ENCODE results near the gene TIE1.

TIE1 gene

GRCh38 chr1:43338001-43338400 lies 37.2 kb downstream of the TIE1 start:
- no peak for DNase-seq (ENCODE audit: low read depth)

DNA sequence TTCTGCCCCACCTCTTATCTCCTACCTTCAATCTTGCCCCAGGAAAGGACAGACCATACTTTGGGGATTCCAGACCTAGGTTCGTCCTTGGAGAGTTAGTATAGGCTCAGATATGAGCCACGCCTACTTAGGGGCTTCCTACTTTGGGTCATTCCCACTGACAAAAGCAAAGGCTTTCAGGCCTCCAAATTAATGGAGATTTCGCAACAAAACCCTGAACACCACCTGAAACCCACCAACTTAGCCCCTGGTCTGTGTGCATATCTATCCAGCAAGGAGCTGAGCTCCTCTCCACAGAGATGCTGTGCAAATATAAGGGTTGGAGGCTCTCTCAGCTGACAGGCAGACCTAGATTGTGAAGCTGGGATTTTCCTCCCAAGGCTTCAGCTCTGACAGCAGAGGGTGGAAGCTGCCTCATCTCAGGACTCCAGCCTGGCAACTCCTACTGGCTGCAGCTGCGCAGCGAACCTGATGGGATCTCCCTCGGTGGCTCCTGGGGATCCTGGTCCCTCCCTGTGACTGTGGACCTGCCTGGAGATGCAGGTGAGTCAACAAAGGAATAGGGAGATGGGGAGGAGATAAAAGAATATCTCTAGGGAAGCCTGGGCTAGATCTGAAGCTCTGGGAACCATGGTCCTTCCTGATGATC lies 38.9 kb downstream of the TIE1 start:
- no peak for DNase-seq (ENCODE audit: low read depth)

- no peak for DNase-seq (ENCODE audit: low read depth)
Measured at GRCh38 chr1:43340559-43340958, 39.8 kb downstream of the TIE1 start.

GRCh38 chr1:43344267-43344850 lies 43.6 kb downstream of the TIE1 start:
- DNase-seq (ENCODE audit: low read depth): no peak

GRCh38 chr1:43345120-43345519 lies 44.3 kb downstream of the TIE1 start:
- DNase-seq (ENCODE audit: low read depth): no peak

DNA sequence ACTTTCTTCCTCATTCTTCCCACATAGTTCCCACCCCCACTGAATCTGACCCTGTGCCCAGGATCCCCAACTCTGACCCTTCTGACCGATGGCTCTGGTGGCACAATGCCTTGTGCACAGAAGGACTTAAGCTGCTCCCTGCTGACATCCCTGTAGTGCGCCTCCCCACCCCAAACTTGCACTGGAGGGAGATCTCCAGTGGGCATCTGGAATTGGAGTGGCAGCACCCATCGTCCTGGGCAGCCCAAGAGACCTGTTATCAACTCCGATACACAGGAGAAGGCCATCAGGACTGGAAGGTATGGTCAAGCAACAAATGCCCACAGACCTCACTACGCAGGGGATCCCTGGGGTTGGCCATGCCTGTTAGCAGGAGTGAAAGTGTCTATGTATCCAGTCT lies 45.9 kb downstream of the TIE1 start:
- no peak for DNase-seq (ENCODE audit: low read depth)

- DNase-seq (ENCODE audit: low read depth): no peak
Measured at GRCh38 chr1:43348343-43348808, 47.6 kb downstream of the TIE1 start.

DNA sequence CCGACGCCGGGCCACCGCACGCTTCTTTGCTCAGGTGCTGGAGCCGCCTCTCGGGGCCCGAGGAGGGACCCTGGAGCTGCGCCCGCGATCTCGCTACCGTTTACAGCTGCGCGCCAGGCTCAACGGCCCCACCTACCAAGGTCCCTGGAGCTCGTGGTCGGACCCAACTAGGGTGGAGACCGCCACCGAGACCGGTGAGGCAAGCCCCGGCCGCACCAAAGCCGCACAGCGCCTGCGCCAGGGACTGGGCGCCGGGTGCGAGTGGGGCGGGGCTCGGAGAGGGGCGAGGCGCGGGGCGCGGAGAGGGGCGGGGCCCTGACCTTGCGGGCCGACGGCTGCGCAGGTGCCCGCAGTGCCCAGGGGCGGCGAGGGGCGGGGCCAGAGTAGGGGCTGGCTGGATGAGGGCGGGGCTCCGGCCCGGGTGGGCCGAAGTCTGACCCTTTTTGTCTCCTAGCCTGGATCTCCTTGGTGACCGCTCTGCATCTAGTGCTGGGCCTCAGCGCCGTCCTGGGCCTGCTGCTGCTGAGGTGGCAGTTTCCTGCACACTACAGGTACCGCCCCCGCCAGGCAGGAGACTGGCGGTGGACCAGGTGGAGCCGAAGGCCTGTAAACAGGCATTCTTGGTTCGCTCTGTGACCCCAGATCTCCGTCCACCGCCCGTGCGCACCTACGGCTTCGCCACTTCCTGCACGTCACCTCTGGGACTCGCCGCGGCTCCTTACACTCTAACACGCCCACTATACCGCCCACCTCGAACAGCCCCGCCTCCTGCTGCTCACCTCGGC lies 48.2 kb downstream of the TIE1 start:
- no peak for DNase-seq (ENCODE audit: low read depth)

DNA sequence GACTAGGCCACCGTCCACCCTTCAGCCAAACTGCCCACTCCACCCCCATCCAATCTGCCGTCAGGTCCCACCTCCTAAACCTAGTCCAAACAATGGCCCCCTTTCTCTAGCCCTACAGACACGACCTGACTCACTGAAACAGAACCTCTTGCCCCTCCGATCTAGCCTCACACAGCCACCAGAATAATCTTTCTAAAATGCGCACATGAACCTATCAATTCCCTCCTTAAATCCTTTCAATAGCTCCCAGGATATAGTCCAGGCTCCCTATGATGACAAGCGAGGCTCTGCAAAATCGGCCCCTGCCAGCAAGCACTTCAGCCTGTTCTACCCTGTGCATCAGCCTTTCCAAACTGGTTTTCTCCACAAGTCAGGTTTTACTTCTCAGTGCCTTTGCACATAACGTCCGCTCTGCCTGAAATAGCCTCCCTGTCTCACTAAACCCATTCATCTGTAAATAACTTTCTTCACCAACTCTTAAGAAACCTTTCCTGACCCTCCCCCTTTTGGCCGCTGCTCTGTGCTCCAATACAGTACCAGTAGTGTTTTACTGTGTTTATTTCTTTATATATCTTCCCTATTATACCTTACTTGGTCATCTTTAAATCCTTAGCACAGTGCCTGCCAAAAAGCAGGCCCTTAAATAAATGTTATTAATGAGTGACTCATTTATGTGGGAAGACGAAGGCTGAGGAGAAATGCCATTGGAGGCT lies 49.0 kb downstream of the TIE1 start:
- DNase-seq (ENCODE audit: low read depth): no peak

GRCh38 chr1:43350976-43351375 lies 50.2 kb downstream of the TIE1 start:
- no peak for DNase-seq (ENCODE audit: low read depth)

DNA sequence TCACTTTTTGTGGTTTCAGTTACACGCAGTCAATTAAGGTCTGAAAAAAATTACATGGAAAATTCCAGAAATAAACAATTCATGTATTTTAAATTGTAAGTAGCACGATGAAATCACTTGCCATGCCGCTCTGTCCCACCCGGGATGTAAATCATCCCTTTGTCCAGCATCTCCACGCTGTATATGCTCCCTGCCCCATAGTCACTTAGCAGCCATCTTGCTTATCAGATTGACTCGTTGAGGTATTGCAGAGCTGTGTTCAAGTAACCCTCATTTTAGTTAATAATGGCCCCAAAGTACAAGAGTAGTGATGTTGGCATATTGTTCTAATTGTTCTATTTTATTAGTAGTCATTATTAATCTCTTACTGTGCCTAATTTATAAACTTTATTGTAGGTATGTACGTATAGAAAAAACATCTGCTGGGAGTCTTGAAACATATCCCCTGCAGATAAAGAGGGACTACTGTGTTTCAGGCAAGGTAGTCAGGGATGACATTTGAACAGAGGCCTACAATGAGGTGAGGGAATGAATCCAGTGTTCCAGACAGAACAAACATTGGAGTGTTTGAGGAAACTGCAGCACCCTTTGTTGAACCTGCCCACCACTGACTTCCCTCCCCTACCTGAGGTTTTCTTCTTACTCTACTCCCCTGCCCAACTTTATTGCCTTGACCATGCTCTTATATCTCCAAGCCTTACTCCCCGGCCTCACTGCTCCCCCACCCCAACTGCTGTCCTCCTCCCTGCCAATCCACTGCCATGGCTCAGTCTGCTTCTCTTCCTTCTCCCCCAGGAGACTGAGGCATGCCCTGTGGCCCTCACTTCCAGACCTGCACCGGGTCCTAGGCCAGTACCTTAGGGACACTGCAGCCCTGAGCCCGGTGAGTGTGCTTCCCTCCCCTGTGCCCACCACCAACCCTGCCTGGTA lies 50.9 kb downstream of the TIE1 start:
- DNase-seq (ENCODE audit: low read depth): no peak

DNA sequence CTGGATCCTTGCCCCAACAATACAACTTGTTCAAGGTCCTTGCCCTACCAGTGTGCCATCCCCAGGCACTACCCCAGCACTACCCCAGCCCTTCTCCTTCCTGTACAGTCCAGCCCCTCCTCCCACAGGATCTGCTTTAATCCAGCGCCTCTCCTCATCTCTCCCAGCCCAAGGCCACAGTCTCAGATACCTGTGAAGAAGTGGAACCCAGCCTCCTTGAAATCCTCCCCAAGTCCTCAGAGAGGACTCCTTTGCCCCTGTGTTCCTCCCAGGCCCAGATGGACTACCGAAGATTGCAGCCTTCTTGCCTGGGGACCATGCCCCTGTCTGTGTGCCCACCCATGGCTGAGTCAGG lies 51.5 kb downstream of the TIE1 start:
- no peak for DNase-seq (ENCODE audit: low read depth)

DNA sequence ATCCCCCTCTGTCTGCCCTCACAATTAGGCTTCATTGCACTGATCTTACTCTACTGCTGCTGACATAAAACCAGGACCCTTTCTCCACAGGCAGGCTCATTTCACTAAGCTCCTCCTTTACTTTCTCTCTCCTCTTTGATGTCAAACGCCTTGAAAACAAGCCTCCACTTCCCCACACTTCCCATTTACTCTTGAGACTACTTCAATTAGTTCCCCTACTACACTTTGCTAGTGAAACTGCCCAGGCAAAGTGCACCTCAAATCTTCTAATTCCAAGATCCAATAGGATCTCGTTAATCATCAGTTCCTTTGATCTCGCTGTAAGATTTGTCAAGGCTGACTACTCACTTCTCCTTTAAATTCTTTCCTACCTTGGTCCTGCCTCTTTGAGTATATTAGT lies 52.1 kb downstream of the TIE1 start:
- no peak for DNase-seq (ENCODE audit: low read depth)

GRCh38 chr1:43354471-43354870 lies 53.7 kb downstream of the TIE1 start:
- DNase-seq (ENCODE audit: low read depth): no peak

GRCh38 chr1:43354936-43355335 lies 54.2 kb downstream of the TIE1 start:
- DNase-seq (ENCODE audit: low read depth): no peak

DNA sequence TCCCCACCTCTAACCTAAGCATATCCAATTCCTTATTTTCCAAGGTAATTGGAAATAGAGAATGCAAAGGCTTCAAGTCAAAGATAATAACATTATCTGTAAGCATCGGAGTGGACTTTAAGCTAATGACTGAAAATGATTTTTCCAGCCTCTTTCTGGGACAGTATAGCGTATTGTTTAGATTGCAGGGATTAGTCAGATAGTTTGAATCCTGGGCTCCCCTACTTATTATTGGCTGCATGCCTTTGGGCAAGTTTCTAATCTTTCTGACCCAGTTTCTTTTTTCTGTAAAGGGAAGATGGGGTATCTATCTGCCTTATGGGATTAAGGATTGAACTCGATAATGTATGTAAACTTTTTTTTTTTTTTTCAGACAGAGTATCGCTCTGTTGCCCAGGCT lies 56.5 kb downstream of the TIE1 start:
- DNase-seq (ENCODE audit: low read depth): no peak

DNA sequence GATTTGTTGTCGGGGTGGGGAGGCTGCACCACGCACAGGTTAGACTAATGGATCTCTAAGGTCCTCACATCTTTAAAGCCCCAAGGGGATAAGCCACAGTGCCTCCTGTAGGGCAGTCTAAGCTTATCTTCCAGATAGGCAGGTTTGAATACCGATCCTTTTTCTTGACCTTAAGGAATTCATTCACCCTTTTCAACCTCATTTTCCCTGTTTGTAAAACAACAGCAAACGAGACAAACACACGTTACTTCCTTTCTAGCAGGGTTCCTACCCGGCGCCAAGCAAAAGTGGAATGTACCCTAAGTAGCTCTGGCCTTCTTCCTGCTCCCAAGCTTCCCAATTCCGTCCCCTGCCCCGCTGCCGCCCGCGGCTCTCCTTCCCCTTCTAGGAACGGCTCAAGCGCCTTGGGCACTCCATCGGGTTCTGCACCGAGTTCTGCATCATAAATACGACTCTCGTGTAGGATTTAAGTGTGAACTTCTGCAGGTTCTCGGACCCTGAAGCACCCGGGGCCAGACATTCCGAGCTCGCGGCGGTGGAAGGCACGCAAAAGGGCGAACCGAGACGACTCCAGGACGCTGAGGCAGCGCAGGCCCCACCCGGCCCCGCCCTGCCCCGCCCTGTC lies 57.5 kb downstream of the TIE1 start:
- DNase-seq (ENCODE audit: low read depth): no peak

DNA sequence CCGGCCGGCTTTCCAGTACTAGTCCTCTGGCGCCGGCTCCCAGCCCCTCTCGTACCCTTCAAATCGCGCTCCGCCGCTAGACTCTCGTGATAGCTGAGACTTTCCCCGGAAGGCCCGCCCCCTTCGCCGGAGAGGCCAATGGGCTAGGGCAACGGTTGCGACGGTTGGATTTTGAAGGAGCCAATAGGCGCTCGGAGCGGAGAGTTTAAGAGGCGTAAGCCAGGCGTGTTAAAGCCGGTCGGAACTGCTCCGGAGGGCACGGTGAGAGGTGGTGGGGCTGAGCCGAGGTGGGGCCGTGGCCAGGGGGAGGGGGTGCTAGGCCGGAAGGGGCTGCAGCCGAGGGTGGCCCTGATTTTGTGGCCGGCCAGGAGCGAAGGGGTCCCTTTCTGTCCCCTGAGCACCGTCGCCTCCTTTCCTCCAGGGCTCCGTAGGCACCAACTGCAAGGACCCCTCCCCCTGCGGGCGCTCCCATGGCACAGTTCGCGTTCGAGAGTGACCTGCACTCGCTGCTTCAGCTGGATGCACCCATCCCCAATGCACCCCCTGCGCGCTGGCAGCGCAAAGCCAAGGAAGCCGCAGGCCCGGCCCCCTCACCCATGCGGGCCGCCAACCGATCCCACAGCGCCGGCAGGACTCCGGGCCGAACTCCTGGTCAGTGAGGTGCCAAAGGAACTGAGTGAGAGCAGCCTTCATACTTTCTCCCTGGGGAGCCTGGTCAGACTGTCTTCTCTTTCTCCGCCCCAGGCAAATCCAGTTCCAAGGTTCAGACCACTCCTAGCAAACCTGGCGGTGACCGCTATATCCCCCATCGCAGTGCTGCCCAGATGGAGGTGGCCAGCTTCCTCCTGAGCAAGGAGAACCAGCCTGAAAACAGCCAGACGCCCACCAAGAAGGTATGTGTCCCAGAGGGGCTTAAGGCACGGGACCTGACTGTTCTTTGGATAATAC lies 58.2 kb downstream of the TIE1 start, which contains the start of gene CDC20:
Gene CDC20, plus strand, starts transcription at position 236 of the 948 bp plus-strand sequence. Its CDS starts 235 bp downstream, at position 471.
- peak; percentile 98 for DNase-seq (ENCODE audit: low read depth)

DNA sequence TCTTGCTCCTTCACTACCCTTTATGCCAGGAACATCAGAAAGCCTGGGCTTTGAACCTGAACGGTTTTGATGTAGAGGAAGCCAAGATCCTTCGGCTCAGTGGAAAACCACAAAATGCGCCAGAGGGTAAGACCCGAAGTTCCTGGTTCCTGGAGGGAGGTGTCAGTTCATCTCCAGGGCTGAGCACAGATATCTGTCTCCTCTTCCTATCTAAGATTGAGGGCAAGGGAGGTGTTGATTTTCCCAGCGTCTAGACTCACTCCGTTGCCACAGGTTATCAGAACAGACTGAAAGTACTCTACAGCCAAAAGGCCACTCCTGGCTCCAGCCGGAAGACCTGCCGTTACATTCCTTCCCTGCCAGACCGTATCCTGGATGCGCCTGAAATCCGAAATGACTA lies 58.9 kb downstream of the TIE1 start:
- DNase-seq (ENCODE audit: low read depth): no peak

DNA sequence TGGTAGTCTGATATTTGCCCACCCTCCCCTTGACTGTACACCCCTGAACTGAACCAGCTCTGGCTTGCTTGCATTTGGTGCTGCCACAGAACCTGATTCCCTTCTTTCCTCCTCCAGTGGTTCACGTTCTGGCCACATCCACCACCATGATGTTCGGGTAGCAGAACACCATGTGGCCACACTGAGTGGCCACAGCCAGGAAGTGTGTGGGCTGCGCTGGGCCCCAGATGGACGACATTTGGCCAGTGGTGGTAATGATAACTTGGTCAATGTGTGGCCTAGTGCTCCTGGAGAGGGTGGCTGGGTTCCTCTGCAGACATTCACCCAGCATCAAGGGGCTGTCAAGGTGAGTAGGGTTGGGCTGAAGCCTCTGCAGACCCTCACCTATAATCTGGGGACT lies 59.8 kb downstream of the TIE1 start:
- no peak for DNase-seq (ENCODE audit: low read depth)

Measured in HS-27A (cell line).